ENCODE results near the gene CDK13. TPM values are rescaled to one million over a fixed set of nuclear protein-coding genes. Genes with fewer than 3 reads are reported as not detected.
"Not testable (repeated sequence)": the region's sequence is repeated elsewhere in the genome, so short reads cannot be mapped to it uniquely, and the experiment has no call there.

The CDK13 gene
- total RNA-seq, 1 donor from 2014 or later: 50.3 TPM

GRCh38 chr7:40105879-40106473, 155.9 kb downstream of the CDK13 start:
- H3K27me3 ChIP-seq (ENCODE audit: control insufficient read depth, insufficient read depth, low read length): no peaks in the 10 kb centered on the region
- no peaks in the 10 kb centered on the region for H3K36me3 ChIP-seq (ENCODE audit: control insufficient read depth, insufficient read depth, low read length)
- H3K4me3 ChIP-seq (ENCODE audit: low read depth, low read length): no peak overlapping the region
- no peak for FAIRE-seq
- TF ChIP-seq, protein P1, sequence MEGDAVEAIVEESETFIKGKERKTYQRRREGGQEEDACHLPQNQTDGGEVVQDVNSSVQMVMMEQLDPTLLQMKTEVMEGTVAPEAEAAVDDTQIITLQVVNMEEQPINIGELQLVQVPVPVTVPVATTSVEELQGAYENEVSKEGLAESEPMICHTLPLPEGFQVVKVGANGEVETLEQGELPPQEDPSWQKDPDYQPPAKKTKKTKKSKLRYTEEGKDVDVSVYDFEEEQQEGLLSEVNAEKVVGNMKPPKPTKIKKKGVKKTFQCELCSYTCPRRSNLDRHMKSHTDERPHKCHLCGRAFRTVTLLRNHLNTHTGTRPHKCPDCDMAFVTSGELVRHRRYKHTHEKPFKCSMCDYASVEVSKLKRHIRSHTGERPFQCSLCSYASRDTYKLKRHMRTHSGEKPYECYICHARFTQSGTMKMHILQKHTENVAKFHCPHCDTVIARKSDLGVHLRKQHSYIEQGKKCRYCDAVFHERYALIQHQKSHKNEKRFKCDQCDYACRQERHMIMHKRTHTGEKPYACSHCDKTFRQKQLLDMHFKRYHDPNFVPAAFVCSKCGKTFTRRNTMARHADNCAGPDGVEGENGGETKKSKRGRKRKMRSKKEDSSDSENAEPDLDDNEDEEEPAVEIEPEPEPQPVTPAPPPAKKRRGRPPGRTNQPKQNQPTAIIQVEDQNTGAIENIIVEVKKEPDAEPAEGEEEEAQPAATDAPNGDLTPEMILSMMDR (IDR thresholded peaks at IDR 0.05; ENCODE audit: insufficient read depth, low read length, severe bottlenecking): no peak
- no peak for DNase-seq (ENCODE audit: low read depth)

- TF ChIP-seq, protein P1 (IDR thresholded peaks at IDR 0.05; ENCODE audit: insufficient read depth, low read length, severe bottlenecking): no peak
These were observed 165.9 kb downstream of the CDK13 start for GRCh38 chr7:40115936-40116335.

GRCh38 chr7:40117199-40117598, 167.1 kb downstream of the CDK13 start:
- H3K36me3 ChIP-seq (ENCODE audit: control insufficient read depth, insufficient read depth, low read length); FAIRE-seq; H3K4me3 ChIP-seq (ENCODE audit: low read depth, low read length); H3K27me3 ChIP-seq (ENCODE audit: control insufficient read depth, insufficient read depth, low read length): not testable (repeated sequence)
- peak; percentile 52 for DNase-seq (ENCODE audit: low read depth)

More at GRCh38 chr7:40115936-40116335, 165.9 kb downstream of the CDK13 start:
- H3K4me3 ChIP-seq (ENCODE audit: low read depth, low read length): no peak overlapping the region
- no peak for FAIRE-seq
- peak; percentile 12 for DNase-seq (ENCODE audit: low read depth)
- H3K27me3 ChIP-seq (ENCODE audit: control insufficient read depth, insufficient read depth, low read length): no peaks in the 10 kb centered on the region
- no peaks in the 10 kb centered on the region for H3K36me3 ChIP-seq (ENCODE audit: control insufficient read depth, insufficient read depth, low read length)

- H3K27me3 ChIP-seq (ENCODE audit: control insufficient read depth, insufficient read depth, low read length); H3K4me3 ChIP-seq (ENCODE audit: low read depth, low read length); H3K36me3 ChIP-seq (ENCODE audit: control insufficient read depth, insufficient read depth, low read length); DNase-seq (ENCODE audit: low read depth); FAIRE-seq: not testable (repeated sequence)
These were observed 168.1 kb downstream of the CDK13 start for GRCh38 chr7:40118201-40118600.

DNA sequence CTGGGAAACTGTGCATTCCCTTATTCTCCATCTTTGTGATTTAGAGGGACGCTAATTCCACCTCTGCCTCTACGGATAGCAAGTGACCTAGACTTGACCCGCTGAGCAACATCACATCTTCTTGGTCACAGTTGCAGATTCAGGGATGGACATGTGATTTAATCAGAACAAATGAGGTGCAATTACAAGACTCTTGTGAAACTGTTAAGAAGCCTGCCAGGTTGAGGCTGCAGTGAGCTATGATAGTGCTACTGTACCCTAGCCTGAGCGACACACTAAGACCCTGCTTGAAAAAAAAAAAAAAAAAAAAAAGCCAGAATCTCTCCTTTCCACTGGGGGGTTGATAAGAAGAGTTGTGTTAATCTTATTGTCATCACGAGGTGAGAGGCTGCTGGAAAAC, 170.0 kb downstream of the CDK13 start:
- no peak for FAIRE-seq

GRCh38 chr7:40122100-40122939, 172.3 kb downstream of the CDK13 start:
- H3K36me3 ChIP-seq (ENCODE audit: control insufficient read depth, insufficient read depth, low read length); H3K4me3 ChIP-seq (ENCODE audit: low read depth, low read length); DNase-seq (ENCODE audit: low read depth); H3K27me3 ChIP-seq (ENCODE audit: control insufficient read depth, insufficient read depth, low read length); FAIRE-seq: not testable (repeated sequence)

More for the DNA sequence above, 170.0 kb downstream of the CDK13 start:
- TF ChIP-seq, protein P1 (IDR thresholded peaks at IDR 0.05; ENCODE audit: insufficient read depth, low read length, severe bottlenecking): no peak
- DNase-seq (ENCODE audit: low read depth): no peak
- H3K4me3 ChIP-seq (ENCODE audit: low read depth, low read length): no peak overlapping the region
- no peaks in the 10 kb centered on the region for H3K36me3 ChIP-seq (ENCODE audit: control insufficient read depth, insufficient read depth, low read length)
- no peaks in the 10 kb centered on the region for H3K27me3 ChIP-seq (ENCODE audit: control insufficient read depth, insufficient read depth, low read length)

DNA sequence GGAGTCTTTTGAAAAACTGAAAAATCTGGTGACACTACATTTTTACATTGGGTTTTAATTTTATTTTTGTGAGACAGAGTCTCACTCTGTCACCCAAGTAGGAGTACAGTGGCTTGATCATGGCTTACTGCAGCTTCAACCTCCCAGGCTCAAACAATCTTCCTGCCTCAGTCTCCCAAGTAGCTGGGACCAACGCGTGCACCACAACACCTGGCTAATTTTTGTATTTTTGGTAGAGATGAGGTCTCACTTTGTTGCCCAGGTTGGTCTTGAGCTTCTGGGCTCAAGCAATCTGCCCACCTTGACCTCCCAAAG, 172.8 kb downstream of the CDK13 start:
- Histone ChIP-seq H3K36me3 (ENCODE audit: control insufficient read depth, insufficient read depth, low read length) (no peaks in the 10 kb centered on the region), H3K27me3 (ENCODE audit: control insufficient read depth, insufficient read depth, low read length) (no peaks in the 10 kb centered on the region), H3K4me3 (ENCODE audit: low read depth, low read length) (no peak overlapping the region)
- TF ChIP-seq, protein P1 (IDR thresholded peaks at IDR 0.05; ENCODE audit: insufficient read depth, low read length, severe bottlenecking): no peak
- DNase-seq (ENCODE audit: low read depth) (no peak), FAIRE-seq (no peak)
